ENCODE results near the gene RAB27A.

GRCh38 chr15:55230051-55230670 is 59.5 kb downstream of the RAB27A start:
- TF ChIP-seq EZH2 (IDR thresholded peaks at IDR 0.05; ENCODE audit: insufficient read depth, low read length): no peak
- no peak for TF ChIP-seq CTCF (IDR thresholded peaks at IDR 0.05; ENCODE audit: insufficient read depth, low read depth, low read length)

All from astrocyte (in vitro differentiated cells and primary cell).